ENCODE measurements around the gene KIAA1191.

The KIAA1191 gene

DNA sequence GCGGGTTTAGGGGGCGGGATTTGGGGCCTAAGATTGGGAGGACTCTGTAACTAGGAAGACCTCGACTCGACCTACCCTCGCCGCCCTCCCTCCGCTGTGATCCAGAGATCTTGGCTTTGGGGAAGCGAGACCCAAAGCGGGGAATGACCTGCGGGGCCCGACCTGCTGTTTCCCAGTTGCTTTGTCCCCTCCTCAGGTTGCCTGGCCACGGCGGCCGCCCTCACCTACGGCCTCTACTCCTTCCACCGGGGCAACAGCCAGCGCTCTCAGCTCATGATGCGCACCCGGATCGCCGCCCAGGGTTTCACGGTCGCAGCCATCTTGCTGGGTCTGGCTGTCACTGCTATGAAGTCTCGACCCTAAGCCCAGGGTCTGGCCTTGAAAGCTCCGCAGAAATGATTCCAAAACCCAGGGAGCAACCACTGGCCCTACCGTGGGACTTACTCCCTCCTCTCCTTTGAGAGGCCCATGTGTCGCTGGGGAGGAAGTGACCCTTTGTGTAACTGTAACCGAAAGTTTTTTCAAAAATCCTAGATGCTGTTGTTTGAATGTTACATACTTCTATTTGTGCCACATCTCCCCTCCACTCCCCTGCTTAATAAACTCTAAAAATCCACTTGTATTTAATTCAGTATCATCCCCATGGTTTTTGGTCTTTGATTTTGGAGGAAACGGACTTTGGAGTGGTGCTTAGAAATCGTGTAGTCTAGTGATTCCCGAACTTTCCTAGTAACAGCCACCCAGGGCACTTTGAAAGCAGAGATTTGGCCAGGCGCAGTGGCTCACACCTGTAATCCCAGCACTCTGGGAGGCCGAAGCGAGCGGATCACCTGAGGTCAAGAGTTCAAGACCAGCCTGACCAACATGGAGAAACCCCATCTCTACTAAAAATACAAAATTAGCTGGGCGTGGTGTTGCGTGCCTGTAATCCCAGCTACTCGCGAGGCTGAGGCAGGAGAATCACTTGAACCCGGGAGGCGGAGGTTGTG, 27.9 kb upstream of the KIAA1191 start:
- DNase-seq, result no peak

DNA sequence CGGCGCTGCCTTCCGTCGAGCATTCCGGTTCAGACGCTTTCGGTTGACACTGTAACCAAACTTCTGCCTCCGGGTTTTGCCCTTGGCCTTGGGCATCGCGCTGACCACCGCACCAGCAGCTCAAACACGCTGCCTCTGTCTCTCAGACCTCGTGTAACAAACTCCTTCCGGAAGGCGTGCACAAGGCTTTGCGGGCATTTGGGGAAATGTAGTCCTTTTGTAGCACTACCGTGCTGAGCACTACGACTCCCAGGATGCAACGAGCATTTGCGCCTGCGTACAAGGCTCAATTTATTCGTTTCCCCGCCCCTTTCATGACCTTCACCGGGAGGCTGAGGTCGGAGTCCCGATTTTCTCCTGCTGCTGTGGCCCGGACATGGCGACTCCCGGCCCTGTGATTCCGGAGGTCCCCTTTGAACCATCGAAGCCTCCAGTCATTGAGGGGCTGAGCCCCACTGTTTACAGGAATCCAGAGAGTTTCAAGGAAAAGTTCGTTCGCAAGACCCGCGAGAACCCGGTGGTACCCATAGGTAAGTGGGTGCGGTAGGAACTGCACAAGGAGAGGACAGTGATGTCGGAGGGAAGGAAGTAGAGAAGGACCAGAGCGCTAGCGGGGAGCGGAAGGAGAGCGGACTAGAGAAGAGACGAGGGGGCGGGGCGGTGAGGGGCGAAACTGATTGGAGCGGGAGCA, 27.0 kb upstream of the KIAA1191 start, which contains the start of the genes HIGD2A and NOP16:
Gene HIGD2A (plus strand): TSS at position 308 of the 691 bp plus-strand sequence. CDS start 69 bp downstream, at position 377.
Gene NOP16 (minus strand): TSS at position 155 of the 691 bp plus-strand sequence. CDS start 59 bp downstream, at position 96.
- peak; percentile 99 for DNase-seq

DNA sequence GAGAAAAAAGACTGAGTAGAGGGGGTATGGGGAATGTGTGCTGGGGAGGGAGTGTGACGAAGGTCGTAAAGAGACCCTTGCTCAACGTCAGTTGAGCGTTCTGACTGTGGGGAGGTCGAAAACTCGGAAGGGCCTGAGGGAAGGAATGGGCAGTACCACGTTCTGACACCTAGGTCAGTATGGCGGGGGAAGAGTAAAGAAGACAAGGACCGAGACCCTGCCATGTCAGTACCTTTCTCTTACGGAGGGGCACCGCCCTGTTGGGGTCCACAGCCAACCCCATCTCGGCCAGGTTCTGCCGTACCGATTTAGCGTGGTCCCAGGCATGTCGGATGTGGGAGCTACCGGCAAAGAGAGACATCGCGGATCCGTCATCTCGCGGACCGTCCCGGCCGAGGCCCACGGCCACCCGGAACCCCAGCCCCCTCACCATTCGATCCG, 26.5 kb upstream of the KIAA1191 start:
- DNase-seq, result no peak

DNA sequence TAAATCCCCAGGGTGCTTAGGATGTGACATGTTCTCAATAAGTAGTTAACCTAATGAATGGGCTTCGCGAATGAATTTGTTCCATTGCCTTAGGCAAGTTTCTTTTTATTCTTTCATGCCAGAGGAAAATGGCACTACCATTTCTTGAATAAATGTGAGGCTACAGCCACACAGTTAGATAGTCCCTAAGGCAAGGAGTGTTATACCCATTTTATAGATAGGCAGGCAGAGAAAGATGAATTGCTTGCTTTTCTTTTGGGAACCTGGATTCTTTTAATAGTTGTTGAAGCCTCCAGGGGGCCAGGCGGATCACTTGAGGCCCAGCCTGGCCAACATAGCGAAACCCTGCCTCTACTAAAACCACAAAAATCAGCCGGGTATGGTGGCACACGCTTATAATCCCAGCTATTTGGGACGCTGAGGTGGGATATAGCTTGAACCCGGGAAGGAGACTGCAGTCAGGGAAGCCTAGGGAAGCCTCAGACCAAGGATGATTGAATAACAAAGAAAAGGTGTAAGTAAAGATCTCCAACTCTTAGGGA, 25.9 kb upstream of the KIAA1191 start:
- DNase-seq, result no peak

DNA sequence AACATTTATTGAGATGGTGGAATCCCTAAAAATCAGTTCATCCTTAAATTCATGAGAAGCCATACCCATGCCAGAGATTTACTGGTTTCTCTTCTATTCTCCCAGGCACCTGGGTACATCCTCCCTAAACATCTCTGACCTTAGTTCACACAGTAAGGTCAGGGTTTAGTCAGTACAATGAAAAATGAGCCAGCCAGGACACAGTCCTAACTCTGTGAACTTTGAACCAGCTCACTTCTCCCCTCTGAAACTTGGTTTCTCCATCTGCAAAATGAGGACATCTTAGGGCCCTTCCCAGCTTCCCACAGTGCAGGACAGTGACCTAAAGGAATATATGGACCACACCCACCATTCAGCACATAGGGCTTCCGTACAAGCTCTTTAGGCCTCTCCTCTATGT, 24.9 kb upstream of the KIAA1191 start:
- no peak for DNase-seq

DNA sequence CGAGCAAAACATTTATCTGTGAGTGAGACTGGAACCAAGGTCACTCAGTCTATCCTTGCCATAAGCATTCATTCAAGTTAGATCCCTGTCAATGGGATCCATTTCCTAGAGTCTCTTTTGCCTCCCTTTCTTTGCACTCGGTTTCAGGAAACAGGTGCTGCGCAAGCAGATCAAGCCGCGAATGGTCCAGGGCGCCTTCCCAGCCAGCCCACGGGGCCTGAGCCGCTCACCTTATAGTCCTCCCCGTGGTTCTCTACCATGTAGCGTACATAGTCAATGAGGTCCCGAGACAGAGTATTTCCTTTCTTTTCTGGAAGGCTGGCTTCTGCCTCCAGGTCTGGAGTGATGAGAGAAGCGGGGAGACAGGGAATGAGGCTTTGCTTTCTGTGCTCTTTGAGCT, 23.4 kb upstream of the KIAA1191 start:
- DNase-seq, result no peak

DNA sequence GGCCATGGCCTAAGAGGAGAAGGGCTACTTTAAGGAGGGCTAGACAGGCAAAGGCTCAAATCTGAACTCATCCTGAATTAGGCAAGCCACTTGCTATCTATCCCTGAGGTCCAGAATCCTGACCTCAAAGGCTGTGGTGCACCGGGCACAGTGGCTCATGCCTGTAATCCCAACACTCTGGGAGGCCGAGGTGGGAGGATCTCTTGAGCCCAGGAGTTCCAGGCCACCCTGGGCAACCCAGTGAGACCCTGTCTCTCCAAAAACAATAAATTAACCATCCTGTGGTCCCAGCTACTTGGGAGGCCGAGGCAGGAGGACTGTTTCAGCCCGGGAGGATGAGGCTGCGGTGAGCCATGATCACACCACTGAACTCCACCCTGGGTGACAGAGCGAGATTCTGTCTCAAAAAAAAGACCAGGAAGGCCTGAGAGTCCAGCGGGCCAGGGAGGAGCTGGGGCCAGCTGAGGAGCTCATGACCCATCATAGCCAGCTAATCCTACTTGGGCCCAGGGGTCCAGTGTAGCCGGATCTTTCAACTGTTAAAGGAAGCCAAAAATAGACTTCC, 22.9 kb upstream of the KIAA1191 start:
- DNase-seq, result no peak

DNA sequence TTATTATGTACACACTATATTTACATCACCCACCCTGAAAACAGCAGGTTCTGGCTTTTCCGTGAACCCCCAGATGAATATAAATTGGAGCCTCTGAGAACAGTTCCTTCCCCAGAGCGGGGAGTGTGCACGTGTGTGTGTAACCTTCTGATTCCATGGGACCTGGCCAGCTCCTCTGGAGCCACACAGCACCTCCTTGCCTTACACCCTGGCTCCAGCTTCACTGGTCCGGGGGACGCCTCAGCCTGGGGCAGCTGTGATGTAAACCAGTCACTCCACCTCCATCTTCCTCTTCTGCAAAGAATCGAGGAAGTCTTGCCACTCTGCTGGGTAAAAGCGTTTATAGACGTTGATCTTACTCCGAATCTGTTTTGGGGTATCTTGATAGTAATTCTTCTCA, 22.4 kb upstream of the KIAA1191 start:
- no peak for DNase-seq

DNA sequence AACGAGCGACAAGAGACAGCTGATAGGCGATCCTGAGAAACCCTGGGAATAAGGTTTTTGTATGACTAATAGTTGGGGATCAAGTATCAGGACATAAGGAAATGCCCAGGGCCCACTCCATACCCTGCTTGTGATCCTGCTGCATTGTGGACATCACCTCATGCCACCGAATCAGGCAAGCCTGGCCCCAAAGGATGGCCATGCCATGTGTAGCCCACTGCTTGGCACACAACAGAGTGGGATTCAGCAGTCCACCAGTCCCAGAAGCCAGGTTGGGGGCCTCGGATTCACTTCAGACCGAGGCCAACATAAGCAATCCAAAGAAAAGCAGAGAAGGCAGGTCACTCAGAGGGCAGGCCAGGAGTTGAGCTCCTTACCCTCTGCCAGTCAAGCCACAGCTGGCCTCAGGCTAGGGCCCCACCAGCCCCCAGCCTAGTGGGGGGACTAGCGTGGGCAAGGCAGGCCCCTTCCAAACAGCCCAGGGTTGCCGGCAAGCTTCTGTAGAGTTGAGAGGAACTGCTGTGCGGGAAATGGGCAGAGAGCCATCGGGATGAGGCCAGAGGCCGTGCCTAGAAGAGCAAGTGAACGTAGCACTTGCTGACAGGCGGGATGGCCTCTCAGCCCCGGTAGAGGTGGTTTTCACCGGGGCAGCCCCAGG, 21.8 kb upstream of the KIAA1191 start:
- DNase-seq, result no peak

DNA sequence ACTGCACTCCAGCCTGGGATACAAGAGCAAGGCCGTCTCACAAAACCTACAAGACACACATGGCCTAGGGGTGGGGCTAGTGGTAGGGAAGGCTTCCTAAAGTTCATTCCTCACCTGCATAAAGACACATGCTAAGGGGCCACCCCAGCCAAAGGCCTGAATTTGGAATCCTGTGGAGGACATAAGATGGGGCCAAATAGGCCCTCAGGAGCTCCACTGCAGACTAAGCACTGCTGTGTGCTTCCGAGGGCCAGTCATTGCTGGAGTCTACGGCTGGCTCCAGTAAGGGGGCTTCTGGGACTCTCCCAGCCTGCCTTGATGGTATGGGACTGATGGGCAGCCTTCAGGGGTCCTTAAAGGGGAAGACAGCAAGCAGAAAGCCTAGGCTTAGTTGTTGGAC, 21.2 kb upstream of the KIAA1191 start:
- DNase-seq, result no peak

DNA sequence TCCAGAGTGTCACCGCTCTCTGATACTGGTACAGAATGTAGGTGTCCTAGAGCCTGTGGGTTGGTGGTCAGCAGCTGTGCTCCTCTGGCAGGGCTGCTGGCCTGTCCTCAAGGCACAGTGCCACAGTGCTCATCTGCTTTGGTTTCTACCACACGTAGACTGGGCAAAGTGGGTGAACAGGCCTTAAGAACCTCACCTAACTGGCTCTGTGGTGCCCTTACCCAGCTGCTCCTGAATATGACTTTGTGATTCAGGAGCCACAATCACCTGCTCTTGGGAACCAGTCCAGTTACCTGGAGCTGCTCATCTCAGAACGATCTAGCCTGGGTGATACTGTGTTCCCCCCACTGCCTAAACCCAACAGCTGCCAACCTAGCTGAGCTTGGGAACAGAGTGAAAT, 20.4 kb upstream of the KIAA1191 start:
- no peak for DNase-seq

DNA sequence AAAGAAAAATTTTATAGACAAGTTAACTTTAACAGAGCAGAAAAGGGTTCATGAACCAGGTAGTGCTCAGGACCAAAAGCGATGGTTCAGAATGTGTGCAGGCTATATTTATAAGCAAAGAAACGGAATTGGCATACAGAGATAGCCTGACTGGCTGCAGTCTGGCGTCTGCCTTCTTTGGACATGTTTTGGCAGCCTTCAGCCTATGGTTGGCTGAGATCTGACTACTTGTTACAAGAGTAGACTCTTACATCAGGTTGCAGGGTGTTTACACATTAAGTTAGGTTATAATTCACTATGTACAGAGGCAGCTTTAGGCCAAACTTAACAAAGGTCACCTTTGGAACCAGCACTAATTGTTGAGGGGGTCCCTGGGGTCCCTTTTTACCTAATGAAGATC, 19.9 kb upstream of the KIAA1191 start:
- DNase-seq, result no peak

DNA sequence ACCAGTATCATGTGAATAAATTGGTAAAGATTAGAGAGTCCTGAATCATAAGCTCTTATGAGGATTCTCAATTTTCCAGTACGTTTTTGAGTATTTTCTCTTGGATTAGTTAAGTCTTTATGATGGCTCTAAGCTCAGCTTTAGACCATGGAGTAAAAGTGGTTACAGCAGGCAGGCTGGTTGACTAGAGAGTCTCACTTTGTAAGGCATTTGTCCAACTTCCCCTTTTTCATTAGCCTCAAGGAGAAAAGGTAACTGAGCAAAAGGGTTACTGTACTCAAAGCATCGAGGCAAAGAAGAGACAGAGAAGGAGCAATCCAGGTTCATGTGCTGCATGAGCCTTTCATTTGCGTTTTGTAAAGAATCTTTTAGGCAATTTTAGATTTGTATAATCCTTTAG, 18.3 kb upstream of the KIAA1191 start:
- no peak for DNase-seq

DNA sequence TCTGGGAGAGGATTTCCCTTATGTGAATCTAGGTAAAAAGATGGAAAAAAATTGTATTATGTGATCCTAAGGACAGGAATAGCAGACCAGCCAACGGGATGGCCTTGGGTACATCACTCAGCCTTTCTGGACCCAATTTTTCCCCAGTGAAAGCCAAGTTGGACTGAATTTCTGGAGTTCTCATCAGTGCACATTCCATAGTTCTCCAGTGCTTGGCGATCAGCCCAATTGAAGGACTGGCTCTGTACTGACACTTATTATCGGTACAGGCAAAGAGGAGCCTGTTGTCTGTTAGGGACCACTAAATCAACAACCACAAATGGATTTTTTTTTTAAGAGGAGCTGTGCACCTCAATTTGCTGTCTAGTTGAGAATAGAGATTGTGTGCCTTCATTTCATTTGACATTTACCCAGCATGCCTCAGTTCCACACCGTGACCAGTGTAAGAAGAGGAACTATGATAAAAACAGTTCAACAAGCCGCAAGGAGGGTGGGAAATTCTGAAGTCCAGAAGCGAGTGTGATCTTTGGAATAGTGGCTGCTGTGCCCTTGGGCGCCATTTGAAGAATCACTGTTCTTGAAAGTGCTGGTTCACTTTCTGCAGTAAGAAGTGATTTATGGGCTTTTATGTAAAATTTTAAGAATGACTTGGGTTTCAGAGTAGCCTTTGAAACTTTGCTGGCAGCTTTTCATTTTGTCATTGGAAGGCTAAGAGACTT, 11.7 kb upstream of the KIAA1191 start:
- no peak for DNase-seq

DNA sequence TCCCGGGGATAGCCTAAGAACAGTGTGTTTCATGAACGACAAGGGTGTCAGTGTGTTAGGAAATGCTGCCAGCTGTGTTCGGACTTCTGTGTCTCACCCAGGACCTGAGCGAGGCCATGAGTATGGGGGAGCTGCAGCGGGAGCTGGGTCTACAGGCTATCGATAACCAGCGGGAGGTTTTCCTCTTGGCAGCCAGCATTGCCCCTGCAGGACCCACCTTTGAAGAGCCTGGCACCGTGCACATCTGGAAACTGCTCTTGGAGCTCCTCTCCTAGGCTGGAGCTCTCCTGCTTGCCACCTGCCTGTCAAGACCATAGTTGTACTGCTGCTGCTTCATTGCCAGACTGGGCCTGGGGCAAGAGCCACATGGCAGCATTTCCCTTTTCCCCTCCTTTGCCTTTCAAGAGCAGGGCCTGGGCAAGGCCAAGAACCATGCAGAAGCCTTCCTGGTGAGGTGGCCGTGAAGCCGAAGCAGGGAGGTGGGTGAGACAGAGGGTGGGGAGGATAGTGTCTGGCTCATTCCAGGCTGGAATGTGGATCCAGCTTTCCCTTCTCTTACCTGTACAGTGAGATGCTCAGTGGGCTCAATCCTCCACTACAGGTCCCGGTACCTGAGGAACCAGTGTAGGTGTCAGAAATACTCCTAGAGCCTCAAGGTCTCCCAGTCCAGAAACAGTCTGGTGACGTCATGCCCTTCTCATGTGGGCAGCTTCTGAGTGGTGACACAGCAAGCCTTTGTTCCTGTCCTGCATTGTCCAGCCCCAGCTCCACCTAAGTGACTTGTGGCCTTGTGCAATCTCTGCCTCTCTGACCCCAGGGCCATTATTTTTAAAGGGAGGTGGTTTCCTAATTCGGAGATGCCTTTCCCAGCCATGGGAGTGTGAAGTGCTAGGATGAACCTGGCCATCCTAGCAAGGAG, 10.3 kb upstream of the KIAA1191 start:
- DNase-seq, result no peak

DNA sequence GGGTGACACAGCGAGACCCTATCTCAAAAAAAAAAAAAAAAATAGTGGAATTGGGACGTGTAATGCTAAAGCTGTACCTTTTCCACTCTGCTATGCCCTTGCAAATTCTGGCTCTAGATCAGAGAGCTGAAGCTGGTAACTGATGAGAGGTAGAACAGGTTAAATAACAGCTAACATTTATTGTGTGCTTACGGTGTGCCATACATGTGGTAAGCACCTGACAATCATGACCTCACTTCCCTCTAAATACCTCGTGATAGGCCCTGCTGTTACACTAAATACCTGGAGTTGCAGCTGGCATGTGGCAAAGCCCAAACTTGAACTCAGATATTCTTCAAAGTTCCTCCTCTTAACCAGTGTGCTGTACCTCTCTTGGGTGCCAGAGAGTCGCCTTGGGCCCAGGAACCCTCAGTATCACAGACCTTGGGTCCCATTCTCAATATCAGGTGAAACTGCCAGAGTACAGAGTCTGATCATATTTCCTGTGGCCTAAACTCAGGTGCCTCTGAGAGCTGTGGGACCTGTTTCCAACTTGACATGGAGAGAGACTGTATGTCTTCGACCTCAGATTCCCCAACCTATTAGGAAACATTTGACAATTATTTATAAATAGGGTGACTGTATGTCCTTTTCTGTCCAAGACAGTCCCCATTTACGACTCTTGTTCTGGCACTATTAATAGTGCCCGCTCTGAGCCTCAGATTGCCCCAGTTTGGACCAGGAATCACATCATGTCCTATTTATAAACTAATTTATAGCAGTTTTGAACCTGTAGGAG, 8.6 kb upstream of the KIAA1191 start:
- DNase-seq, result no peak

DNA sequence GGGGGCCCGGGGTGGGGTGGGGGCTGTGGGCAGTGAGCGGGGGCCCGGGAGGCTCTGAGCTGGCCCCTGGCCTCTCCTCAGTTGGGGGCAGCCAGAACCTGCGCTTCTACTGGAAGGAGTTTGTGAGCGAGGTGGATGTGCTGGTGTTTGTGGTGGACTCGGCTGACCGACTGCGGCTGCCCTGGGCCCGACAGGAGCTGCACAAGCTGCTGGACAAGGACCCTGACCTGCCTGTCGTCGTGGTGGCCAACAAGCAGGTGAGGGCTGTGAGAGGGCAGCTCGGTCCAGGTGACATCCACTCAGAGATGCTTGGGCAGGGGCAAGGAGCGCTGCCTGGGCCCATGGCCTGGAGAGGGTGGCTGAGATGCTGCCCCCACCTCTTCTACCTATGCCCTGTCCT, 7.2 kb upstream of the KIAA1191 start:
- no peak for DNase-seq

DNA sequence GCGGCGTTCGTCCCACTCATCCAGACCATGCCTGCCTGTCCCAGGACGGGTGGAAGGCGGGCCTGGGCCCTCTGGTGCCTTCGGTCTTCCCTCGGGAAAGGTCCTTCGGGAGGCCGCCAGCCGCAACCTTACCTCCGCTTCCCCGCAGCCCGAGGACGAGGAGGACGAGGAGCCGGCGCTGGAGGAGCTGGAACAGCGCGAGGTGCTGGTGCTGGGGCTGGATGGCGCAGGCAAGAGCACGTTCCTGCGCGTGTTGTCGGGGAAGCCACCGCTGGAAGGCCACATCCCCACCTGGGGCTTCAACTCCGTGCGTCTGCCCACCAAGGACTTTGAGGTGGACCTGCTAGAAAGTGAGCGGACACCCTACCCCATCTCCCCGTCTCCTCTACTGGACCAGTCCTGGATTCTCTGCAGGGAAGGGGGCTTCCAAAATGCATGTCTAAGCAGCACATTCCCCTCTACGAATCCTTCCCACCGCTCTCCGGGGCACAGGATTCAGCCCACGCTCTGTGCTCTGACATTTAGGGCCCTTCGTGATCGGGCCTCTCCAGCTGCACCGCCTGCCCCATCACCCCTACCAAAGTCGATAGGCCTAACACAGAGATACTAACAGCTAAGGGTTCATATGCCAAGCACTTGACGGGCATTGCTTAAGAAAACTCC, 4.8 kb upstream of the KIAA1191 start:
- DNase-seq, result no peak
